SW 1271 (cell line): ENCODE results near the gene SRRD.
"Not testable (repeated sequence)": the region's sequence is repeated elsewhere in the genome, so short reads cannot be mapped to it uniquely, and the experiment has no call there.

Experiments
- DNase-seq, 2 experiments: peaks; one replicate each; lab custom pipeline; 2025; lab: John Stamatoyannopoulos, UW

SRRD gene

GRCh38 chr22:26483439-26484359, at the start of gene SRRD, which contains the start of gene HPS4:
TSS of gene SRRD (plus strand) at chr22:26483877. CDS start at chr22:26483891, 14 bp downstream.
TSS of gene HPS4 (minus strand) at chr22:26483783. CDS start at chr22:26481762, 2,021 bp downstream.
- DNase-seq = peak; percentile 57 to 71

DNA sequence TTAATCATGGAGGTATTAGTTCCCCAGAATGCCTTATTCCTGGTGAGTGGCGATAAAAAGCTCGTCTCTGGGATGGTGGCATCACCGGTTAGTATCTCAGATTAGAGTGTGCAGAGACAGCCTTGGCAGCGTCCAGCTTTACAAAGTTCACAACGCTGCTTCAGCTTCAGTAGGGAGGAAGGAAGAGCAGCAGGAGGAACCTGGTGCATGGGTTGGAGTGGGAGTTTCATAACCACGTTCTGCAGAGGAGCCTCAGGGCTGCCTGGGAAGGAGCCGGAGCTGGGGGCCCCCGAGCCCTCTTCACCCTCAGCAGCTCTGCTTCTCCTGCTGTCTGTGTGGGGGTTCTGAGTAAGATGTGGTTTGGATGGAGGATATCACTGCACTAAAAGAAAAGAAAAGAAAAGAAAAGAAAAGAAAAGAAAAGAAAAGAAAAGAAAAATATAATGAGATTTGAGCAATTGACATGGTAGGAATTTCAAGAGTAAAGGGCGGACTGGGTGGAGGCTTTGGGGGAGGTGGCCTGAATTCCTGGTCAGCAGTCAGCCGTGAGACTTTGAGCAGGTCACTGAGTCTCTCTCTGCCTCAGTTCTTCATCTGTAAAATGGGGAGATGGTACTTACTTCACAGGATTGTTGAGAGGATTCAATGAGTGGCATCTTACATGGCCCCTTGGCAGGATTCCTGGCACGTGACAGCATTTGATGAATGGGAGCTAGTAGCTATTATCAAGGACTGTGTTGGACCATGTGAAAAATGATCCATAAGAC, 48.2 kb upstream of the SRRD start:
- no peak for DNase-seq

DNA sequence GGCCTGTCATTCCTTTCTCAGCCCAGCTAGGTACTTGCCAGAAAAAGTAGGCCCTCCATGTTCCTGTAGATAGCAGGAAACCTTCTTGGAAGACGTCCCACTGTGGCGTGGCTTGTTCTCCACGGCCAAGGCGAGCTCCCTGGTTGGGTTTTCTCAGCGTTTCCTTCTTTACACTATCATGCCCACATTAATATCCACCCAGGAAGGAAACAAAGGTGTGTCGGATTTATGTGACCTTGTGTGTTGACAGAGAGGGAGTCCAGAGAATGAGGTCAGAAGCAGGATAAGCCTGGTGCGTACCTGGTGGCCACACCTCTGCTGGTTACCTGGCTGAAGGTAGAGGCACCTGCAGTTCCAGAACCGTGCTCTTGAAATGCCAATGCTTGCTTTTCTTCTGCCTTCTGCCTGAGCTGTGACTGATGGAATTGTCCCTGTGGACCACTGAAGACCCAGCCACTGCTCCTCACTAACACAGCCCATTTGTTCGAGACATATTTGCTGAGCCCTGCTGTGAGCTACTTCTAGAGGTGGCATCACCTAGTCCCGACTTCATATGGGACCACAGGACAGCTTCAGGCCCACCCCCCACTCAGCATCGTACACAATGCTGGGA, 46.7 kb upstream of the SRRD start:
- DNase-seq = no peak

DNA sequence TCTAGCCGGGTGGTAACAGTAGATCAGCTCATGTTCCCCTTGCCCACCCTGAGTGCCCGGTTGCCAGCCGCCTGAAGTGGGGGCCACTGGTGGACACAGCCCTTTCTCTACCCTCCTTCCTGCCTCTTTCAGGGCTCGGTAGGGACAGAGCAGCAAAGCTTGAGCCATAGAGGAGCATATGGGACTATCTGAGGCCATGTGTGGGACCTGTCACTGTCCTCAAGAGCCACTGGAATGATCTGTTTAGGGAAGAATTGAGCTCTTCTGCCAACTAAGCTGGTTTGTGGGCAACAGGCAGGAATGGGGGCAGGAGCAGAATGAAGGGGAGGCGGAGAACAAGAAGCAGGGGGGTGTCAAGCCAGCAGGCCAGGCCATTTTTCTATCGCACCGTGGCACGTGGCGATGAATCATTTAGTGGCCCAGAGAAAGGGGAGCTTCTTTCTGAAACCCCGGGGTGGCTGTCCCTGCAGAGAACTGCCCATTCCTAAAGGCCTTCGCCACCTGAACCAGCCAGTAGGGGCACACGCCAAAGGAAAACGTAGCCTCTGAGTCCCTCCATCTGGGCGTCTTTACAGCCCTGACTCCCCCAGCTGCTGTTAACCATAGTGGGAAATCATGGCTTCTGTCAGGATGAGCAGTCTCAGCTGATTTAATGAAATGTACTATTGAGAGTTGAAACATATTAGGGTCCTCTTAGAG, 45.8 kb upstream of the SRRD start:
- no peak for DNase-seq

GRCh38 chr22:26438776-26439175, 44.9 kb upstream of the SRRD start:
- not testable (repeated sequence) for DNase-seq

DNA sequence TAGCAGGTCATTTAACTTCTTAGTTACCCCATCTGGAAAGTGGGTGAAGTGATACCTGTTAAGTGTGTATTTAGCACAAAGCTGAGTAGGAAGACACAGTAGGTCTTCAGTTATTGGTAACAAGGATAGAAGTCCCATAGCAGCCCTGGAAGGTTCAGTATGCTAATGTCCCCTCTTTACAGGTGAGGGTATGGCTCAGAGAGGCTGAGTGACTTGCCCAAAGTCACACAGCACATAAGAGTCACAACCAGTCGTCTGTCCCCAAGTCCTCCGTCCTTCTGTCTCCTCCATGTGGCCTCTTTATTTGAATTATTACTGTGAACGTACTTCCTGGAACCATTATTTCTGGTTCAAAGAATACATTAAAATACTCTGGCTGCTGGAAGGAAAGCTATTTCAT, 44.1 kb upstream of the SRRD start:
- no peak for DNase-seq

GRCh38 chr22:26442086-26442756, 41.5 kb upstream of the SRRD start:
- no peak for DNase-seq

GRCh38 chr22:26443901-26444690, 39.6 kb upstream of the SRRD start:
- DNase-seq = no peak

GRCh38 chr22:26444777-26445176, 38.9 kb upstream of the SRRD start:
- no peak for DNase-seq

- DNase-seq = no peak
These were observed 38.0 kb upstream of the SRRD start for GRCh38 chr22:26445577-26446275.

- DNase-seq = no peak
These were observed 36.7 kb upstream of the SRRD start for GRCh38 chr22:26446808-26447515.

DNA sequence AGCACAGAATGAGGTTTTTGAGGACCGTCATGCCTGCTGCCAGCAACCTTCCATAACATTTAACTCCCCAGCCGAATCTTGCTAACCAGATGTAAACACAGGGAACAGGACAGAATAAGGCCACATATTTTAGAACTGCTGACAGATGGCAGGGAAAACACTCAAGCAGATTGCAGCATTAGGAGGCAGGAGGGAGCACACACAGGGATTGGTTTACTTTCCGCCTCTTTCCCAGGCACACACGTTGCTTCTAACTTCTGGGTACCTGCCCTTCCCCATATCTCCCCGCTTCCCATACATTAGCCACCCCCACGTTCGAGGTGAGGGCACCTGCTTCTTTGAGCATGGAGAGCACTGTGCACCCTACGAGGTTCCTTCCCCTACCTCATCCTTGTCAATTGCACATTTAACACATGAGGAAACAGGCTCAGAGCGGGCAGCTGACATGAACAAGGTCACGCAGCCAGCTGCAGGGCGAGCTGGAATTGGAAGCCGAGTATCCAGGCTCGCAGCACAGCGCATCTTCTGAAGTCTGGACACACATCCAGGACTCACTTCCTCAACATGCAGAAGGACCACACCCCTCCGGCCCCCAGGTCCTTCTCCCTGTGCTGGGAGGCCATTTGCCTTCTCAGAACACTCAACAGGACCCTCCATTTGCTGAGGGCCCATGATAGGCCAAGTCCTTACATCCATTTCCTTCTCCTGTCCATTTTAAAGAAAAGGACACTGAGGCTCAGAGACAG, 35.9 kb upstream of the SRRD start:
- DNase-seq = no peak

GRCh38 chr22:26448334-26448733, 35.3 kb upstream of the SRRD start:
- DNase-seq = no peak

GRCh38 chr22:26448941-26449340, 34.7 kb upstream of the SRRD start:
- DNase-seq = no peak

GRCh38 chr22:26450453-26451185, 33.1 kb upstream of the SRRD start:
- DNase-seq = no peak

DNA sequence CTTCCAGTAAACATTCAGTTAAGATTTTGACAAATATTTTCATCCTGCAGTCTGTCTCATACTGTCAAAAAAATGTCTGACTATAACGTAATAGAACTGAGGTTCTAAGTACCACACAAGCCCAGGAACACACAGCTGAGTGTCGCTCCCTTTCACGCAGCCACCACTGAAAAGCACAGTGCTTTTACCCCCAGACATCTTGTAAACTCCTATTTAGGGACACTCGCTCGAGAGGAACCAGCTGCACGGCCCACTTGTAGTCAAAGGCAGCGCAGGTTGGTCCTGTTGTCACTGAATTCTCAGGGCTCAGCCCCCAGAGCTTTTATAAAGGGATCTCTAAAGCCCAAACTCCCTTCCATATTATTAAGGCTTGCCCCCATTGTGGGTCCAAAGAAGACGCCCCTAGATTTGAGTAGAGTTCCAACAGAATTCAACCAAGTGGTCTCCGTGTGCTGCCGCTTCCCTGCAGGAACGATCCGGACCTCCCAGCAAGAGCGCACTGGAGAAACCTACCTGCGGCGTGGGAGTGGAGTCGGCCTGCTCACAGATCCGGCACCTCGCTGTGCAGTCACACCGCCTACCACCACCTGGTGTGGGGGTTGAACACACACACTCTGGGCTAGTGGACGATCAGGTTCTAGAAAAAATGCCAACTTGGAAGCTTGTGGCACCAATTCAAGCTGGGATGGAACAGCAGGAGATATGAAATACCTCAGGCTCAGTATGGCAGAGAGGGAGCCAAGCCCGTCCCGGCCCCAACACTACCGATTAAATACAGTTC, 31.3 kb upstream of the SRRD start:
- DNase-seq = no peak

DNA sequence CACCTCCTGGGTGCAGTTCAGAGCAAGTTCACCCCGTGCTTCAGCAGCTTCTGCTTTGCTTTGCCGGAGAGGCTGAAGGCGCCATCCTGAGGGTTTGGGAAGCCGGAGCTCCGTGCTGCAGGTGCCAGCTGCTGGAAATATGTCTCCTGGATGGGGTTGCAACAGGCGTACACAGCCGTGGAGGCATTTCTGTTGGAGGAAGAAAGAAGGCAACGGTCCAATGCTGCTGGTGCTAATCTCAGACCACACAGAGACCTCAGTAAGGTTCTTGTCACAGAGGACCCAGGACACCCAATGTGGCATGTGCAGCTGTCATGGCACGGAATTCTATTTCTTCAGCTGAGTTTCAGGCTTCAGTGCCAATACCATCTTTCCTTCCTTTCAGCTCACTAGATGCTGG, 30.5 kb upstream of the SRRD start:
- no peak for DNase-seq
